Endothelial cell of umbilical vein (primary cell): ENCODE data around the gene PNPLA5. TPM values are rescaled to one million over a fixed set of nuclear protein-coding genes. Genes with fewer than 3 reads are reported as not detected.

Source experiments
- BruUV-seq: library from RNA; stranded (reverse); fragments of 400-500 nt; replicated peaks from 2 replicates; lab custom pipeline; 2021; lab: Mats Ljungman, UMichigan
- CTCF ChIA-PET: fragments of 300-600, 350-600 bp; sonication (Branson Sonifier 250); formaldehyde crosslinking; loops from one replicate; lab custom pipeline; 2021; ENCODE audit warnings: antibody characterized with exemption, inconsistent platforms; lab: Charles Lee
- POLR2A ChIA-PET: fragments of 300-600, 350-600 bp; sonication (Branson Sonifier 250); formaldehyde crosslinking; loops from one replicate; lab custom pipeline; 2021; ENCODE audit warnings: antibody characterized with exemption, inconsistent platforms; lab: Charles Lee
- DNase-seq: peaks from one replicate; pipeline ENCODE4 v3.0.0-alpha.2; 2011; ENCODE audit warnings: low read depth, low spot score
- FAIRE-seq: peaks from 2 replicates; lab custom pipeline; 2011; peaks lifted over from hg19 to GRCh38; lab: Jason Lieb, UNC
- H2AFZ ChIP-seq: 2 replicates; pipeline ENCODE4 v1.6.0; 2012; ENCODE audit warnings: low read depth, low read length, control low read depth, inconsistent platforms
- H3K27ac ChIP-seq: 2 replicates; pipeline ENCODE4 v1.5.1; 2011; ENCODE audit warnings: low read depth, mild to moderate bottlenecking, control low read depth, low read length, moderate library complexity; ENCODE audit not compliant: insufficient read depth
- H3K27me3 ChIP-seq, 2 experiments: 2 replicates each; pipeline versions ENCODE4 v1.6.0 to v1.6.1; 2011; ENCODE audit warnings: low read length in 2 of 2, mixed read lengths in 1 of 2; ENCODE audit not compliant: control insufficient read depth in 2 of 2, insufficient read depth in 2 of 2
- H3K36me3 ChIP-seq, 2 experiments: 2 replicates in 1 of 2; 3 replicates in 1 of 2; pipeline ENCODE4 v1.5.1; 2011; ENCODE audit warnings: low read length in 2 of 2, mild to moderate bottlenecking in 1 of 2, moderate library complexity in 1 of 2; ENCODE audit not compliant: control insufficient read depth in 2 of 2, insufficient read depth in 2 of 2; ENCODE audit errors: extremely low read depth in 1 of 2
- H3K4me1 ChIP-seq: 3 replicates; pipeline ENCODE4 v1.5.1; 2011; ENCODE audit warnings: mild to moderate bottlenecking, low read length; ENCODE audit not compliant: control insufficient read depth, insufficient read depth; ENCODE audit errors: extremely low read depth
- H3K4me2 ChIP-seq: 2 replicates; pipeline ENCODE4 v1.6.1; 2011; ENCODE audit warnings: low read length, control low read depth, mixed read lengths; ENCODE audit not compliant: insufficient read depth
- H3K4me3 ChIP-seq, 3 experiments: fragments of 200-600 bp in 1 of 3; sonication (generic), shearing (Covaris generic) in 1 of 3; replicated peaks in 1 of 3; 2 replicates each; pipeline ENCODE4 v1.5.1; 2011 to 2016; ENCODE audit warnings: control low read depth in 3 of 3, low read length in 3 of 3, mild to moderate bottlenecking in 2 of 3, inconsistent platforms in 1 of 3, low read depth in 1 of 3, moderate library complexity in 1 of 3; ENCODE audit not compliant: insufficient read depth in 1 of 3
- H3K79me2 ChIP-seq: 2 replicates; pipeline ENCODE4 v1.6.0; 2012; ENCODE audit warnings: low read length, inconsistent platforms; ENCODE audit not compliant: control insufficient read depth, insufficient read depth
- H3K9ac ChIP-seq: replicated peaks from 2 replicates; pipeline ENCODE3; 2011; ENCODE audit warnings: low read length, control low read depth; ENCODE audit not compliant: insufficient read depth; ENCODE audit errors: extremely low read depth
- H3K9me1 ChIP-seq: replicated peaks from 3 replicates; pipeline ENCODE4 v1.6.0; 2011; ENCODE audit warnings: mild to moderate bottlenecking, low read length; ENCODE audit not compliant: control insufficient read depth, insufficient read depth; ENCODE audit errors: extremely low read depth
- H3K9me3 ChIP-seq: replicated peaks from 2 replicates; pipeline ENCODE4 v1.5.1; 2012; ENCODE audit warnings: low read length, inconsistent platforms; ENCODE audit not compliant: control insufficient read depth, insufficient read depth
- H4K20me1 ChIP-seq: replicated peaks from 2 replicates; pipeline ENCODE3; 2011; ENCODE audit warnings: mild to moderate bottlenecking, low read length; ENCODE audit not compliant: control insufficient read depth, insufficient read depth; ENCODE audit errors: extremely low read depth
- CTCF ChIP-seq, 2 donors: IDR thresholded peaks; 1 replicate in 1 of 2; 2 replicates in 1 of 2; pipeline ENCODE4 v1.5.1; 2011; ENCODE audit warnings: low read length in 2 of 2, mild to moderate bottlenecking in 2 of 2, moderate library complexity in 2 of 2, control low read depth in 1 of 2, inconsistent platforms in 1 of 2, low read depth in 1 of 2; ENCODE audit not compliant: insufficient read depth in 1 of 2; ENCODE audit errors: extremely low read depth in 1 of 2
- EZH2 ChIP-seq: IDR thresholded peaks from 2 replicates; pipeline ENCODE4 v1.6.1; 2012; ENCODE audit warnings: borderline replicate concordance, low read depth, mild to moderate bottlenecking, moderate library complexity, low read length, inconsistent platforms; ENCODE audit not compliant: severe bottlenecking
- FOS ChIP-seq: IDR thresholded peaks from 2 replicates; pipeline ENCODE4 v1.6.1; 2011; ENCODE audit warnings: mild to moderate bottlenecking, low read length, moderate library complexity, borderline replicate concordance; ENCODE audit not compliant: insufficient read depth
- GATA2 ChIP-seq: IDR thresholded peaks from 2 replicates; pipeline ENCODE4 v1.7.0; 2011; ENCODE audit warnings: low read depth, mild to moderate bottlenecking, moderate library complexity, mixed read lengths, low read length; ENCODE audit not compliant: insufficient read length, insufficient read depth
- JUN ChIP-seq: IDR thresholded peaks from 2 replicates; pipeline ENCODE4 v1.6.1; 2011; ENCODE audit warnings: borderline replicate concordance, low read depth; ENCODE audit not compliant: insufficient read length, insufficient read depth
- MYC ChIP-seq: IDR thresholded peaks from one replicate; pipeline ENCODE4 v1.6.1; 2011; ENCODE audit warnings: mild to moderate bottlenecking, low read depth, low read length
- POLR2A ChIP-seq: IDR thresholded peaks from 2 replicates; pipeline ENCODE4 v1.6.1; 2012; ENCODE audit warnings: low read depth, mild to moderate bottlenecking, control low read depth, low read length
- POLR2AphosphoS5 ChIP-seq: IDR thresholded peaks from 2 replicates; pipeline ENCODE4 v1.6.1; 2012; ENCODE audit warnings: low read depth, mild to moderate bottlenecking, control low read depth, low read length, moderate library complexity; ENCODE audit not compliant: insufficient read depth
- dilution Hi-C: fragments of 300-500 bp; cut with MboI; formaldehyde crosslinking; loops from one replicate; pipeline ENCODE4 v1.15.0; 2019; ENCODE audit warnings: low sequenced_read_pairs; ENCODE audit not compliant: extremely low pct_ligation_motif_present
- intact Hi-C: fragments of 100-400 bp; cut with micrococcal nuclease; formaldehyde crosslinking; loops from one replicate; pipeline ENCODE4 v1.10.0; 2022
- polyA plus RNA-seq, 4 experiments: library from polyadenylated mRNA; depleted of rRNA in 3 of 4; stranded (reverse) in 3 of 4; unstranded in 1 of 4; fragments of >200 nt; gene quantifications; 2 replicates each; pipeline versions ENCODE4 v1.2.1 to v1.2.3, GENCODE V29; 2011 to 2012; ENCODE audit warnings: missing spikeins in 1 of 4
- total RNA-seq: library from RNA; stranded (reverse); gene quantifications from 2 replicates; pipeline ENCODE4 v1.2.3, GENCODE V29; 2021
- TF ChIP-seq, protein P1 (sequence below): IDR thresholded peaks from 2 replicates; pipeline ENCODE4 v1.6.1; 2011; ENCODE audit not compliant: insufficient read depth, insufficient read length

The PNPLA5 gene
- total and polyA plus RNA-seq, 2 donors (not counting 3 experiments of a cell fraction or from before 2014, with no cell fraction given): not detected

DNA sequence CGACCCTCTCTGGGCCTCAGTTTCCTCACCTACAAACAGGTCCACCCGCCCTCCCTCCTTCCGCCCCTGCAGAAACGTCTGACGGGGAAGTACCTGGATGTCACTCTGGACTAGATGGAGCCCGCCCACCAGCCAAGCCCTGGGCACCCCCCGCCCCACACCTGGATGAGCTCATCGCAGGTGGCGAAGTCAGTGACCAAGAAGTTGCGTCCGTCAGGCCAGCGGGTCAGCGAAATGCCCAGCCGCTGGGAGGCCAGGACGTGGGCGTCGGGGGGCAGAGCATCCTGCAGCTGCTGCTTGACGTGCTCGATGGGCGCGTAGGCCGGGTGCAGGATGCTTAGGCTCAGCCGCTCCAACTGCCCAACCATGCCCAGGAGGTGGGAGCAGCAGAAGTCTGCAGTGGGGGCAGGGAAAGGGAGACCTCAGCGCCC, 897 bp downstream of the PNPLA5 start:
- no peaks in the 10 kb centered on the region for H4K20me1 ChIP-seq
- peak; percentile 37 for TF ChIP-seq EZH2
- no peak for TF ChIP-seq CTCF (IDR thresholded peaks at IDR 0.05; ENCODE audit: extremely low read depth in 1 of 2, insufficient read depth in 1 of 2, low read depth in 1 of 2, low read length in 2 of 2)
- FAIRE-seq (no peak), DNase-seq (no peak)
- H3K4me2 ChIP-seq: no peak overlapping the region
- peaks cover 16 to 31% of the 10 kb centered on the region in 2 experiments for H3K27me3 ChIP-seq
- no peak overlapping the region for H2AFZ ChIP-seq
- ChIA-PET CTCF (interaction anchor here (1.2 to 1.4 kb wide), 2 partner anchors 8 to 55 kb away, joined by 4 to 5 read pairs; no protein-coding TSS in a partner anchor), POLR2A (no interaction called here)
- H3K4me1 ChIP-seq: no peaks in the 10 kb centered on the region
- no TSS peak for BruUV-seq
- H3K27ac ChIP-seq: no peak overlapping the region
- intact Hi-C loops: no loop called here
- H3K79me2 ChIP-seq: no peaks in the 10 kb centered on the region
- dilution Hi-C loops: no loop called here
- H3K4me3 ChIP-seq: no peak overlapping the region
- no peaks in the 10 kb centered on the region for H3K9me1 ChIP-seq
- H3K9ac ChIP-seq: no peak overlapping the region
- H3K36me3 ChIP-seq: no peaks in the 10 kb centered on the region
- no peaks in the 10 kb centered on the region for H3K9me3 ChIP-seq

GRCh38 chr22:43889860-43890253, 2.0 kb downstream of the PNPLA5 start:
- no TSS peak for BruUV-seq
- no peak for TF ChIP-seq POLR2AphosphoS5
- TF ChIP-seq CTCF (IDR thresholded peaks at IDR 0.05; ENCODE audit: extremely low read depth in 1 of 2, insufficient read depth in 1 of 2, low read depth in 1 of 2, low read length in 2 of 2): no peak
- no peak for TF ChIP-seq POLR2A
- no peak for TF ChIP-seq MYC
- TF ChIP-seq JUN: no peak
- no peak for TF ChIP-seq FOS
- TF ChIP-seq, protein P1, sequence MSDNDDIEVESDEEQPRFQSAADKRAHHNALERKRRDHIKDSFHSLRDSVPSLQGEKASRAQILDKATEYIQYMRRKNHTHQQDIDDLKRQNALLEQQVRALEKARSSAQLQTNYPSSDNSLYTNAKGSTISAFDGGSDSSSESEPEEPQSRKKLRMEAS: no peak
- no peak for TF ChIP-seq EZH2
- TF ChIP-seq GATA2: no peak
- FAIRE-seq (no peak), DNase-seq (no peak)
- ChIA-PET CTCF (interaction anchor here (0.8 to 0.9 kb wide), 2 partner anchors 56 to 504 kb away, joined by 3 read pairs; no protein-coding TSS in a partner anchor), POLR2A (no interaction called here)
- intact Hi-C loops (no loop called here), dilution Hi-C loops (no loop called here)
- Histone ChIP-seq H3K27me3 (peaks cover 16 to 31% of the 10 kb centered on the region in 2 experiments), H3K36me3 (no peaks in the 10 kb centered on the region), H2AFZ (no peak overlapping the region), H3K9me3 (no peaks in the 10 kb centered on the region), H3K9ac (no peak overlapping the region), H3K4me2 (no peak overlapping the region), H4K20me1 (no peaks in the 10 kb centered on the region), H3K4me3 (no peak overlapping the region), H3K9me1 (no peaks in the 10 kb centered on the region), H3K4me1 (no peaks in the 10 kb centered on the region), H3K27ac (no peak overlapping the region), H3K79me2 (no peaks in the 10 kb centered on the region)
